Raji (cell line): ENCODE data around the gene NR6A1.

Experiments used
- POLR2A ChIP-seq: IDR thresholded peaks from 2 replicates; pipeline ENCODE4 v1.6.1; 2011; ENCODE audit warnings: low read depth, low read length, control low read depth; ENCODE audit not compliant: insufficient read depth

The NR6A1 gene

DNA sequence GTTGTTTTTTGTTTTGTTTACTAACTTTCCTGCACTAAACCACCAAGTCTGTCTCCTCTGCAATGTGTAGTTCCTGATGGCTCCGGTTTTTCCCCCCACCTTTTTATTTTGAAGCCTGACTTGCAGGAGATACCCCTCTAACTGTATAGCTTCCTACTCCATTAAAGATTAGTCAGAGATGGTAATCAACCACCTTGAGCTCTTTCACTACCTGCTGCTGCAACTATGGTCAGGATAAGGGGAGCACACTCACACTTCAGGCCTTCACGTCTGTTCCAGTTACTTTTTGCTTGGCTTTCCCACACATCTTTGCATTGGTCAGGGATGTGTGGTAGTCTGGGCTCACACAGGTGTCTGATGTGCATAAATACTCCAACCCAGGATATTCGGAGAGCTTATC lies 63.4 kb downstream of the NR6A1 start:
- no peak for TF ChIP-seq POLR2A

DNA sequence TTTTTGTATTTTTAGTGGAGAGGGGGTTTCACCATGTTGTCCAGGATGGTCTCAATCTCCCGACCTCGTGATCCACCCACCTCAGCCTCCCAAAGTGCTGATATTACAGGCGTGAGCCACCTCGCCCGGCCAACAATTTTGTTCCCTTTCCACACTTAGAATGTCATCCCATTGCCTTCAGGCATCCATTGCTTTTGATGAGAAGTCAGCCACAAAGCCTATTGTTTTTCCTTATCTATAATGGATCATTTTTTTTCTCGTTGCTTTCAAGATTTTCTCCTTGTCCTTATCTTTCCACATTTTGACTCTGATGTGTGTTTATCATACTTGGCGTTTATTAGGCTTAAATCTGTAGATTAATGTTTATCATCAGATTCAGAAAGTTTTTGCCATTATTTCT lies 64.4 kb downstream of the NR6A1 start:
- no peak for TF ChIP-seq POLR2A

DNA sequence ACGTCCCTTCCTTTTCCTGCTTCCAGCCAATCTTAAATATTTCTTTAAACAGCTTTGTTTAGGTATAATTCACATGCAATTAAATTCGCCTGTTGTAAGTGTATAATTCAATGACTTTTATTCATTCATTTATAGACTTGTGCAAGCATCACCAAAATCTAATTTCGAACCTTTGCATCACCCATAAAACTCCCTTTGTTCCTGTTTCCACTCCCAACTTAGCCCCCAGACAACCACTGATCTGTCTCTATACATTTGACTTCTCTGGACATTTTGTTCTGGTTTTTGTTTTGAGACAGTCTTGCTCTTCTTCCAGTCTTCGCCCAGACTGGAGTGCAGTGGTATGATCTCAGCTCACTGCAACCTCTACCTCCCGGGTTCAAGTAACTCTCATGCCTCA lies 71.5 kb downstream of the NR6A1 start:
- TF ChIP-seq POLR2A, result no peak

DNA sequence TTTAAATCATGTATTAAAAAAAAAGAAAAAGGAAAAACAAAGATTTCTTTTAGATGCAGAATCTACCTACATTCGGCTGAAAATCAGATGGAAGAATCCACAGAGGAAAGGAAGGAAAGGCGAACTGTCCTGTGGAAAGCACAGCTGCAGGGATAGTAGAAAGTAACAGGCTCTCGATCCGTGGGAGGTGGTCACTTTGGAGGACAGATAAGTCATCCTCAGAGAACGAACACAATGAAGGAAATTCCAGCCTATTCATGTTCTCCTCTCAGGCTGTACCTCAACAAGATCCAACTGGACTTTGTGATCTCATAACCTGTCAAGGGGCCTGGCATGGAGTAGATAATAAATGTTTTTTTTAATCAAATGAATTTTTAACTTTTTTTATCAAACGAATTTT lies 72.8 kb downstream of the NR6A1 start:
- no peak for TF ChIP-seq POLR2A

DNA sequence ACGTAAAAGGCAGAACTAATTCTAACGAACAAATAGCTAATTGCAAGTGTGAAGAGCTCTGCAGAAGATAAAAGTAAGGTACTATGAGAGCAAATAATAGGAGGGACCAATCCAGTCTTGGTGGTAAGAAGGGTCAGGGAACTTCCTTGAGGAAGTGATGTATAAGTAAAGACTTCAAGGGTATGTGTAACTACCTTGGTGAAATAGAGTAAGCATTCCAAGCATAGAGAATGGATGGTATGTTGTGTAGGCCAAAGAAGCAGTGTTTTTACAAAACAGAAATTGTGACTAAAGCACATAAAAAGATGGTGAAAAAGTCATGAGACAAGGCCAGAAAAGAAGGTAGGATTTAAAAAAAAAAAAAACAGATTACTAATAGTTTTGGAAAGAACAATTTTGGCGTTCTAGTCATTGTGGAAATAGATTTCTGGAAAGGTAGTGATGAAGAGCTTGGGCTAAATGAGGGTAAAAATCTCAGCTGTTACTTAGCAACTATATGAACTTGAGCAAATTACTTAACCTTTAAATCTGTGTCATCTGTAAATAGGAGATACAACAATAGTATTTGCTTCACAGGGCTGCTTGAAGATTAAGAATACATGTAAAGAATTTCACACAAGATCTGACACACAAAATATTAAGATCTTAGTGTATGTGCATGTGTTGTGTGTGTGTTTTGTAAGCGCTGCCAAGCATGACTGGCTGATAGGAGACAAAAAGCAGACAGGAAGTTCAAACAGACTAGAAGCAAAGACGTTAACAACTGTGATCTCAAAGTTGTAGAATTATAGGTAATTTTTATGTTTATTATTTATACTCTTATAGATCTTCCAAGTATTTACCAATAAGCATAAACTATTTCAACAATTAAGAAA lies 73.5 kb downstream of the NR6A1 start:
- TF ChIP-seq POLR2A, result no peak

DNA sequence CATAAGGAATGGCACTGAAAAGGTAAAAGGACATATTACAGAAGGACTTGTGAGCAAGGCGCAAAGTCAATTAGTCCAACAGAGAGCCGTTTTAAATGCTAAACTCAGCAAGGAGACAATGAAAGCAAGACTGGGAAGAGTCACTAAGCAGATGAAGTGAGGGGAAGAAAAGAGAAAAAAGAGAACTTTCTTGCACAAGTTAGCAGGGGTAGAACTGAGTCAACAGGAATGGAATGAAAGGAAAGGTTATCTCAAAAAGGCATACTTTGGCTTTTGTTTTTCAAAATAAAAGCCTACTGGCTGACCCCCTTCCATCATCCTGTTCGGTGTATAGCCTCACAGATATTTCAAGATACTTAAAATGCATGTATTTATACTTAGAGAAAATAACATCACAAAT lies 75.0 kb downstream of the NR6A1 start:
- no peak for TF ChIP-seq POLR2A

DNA sequence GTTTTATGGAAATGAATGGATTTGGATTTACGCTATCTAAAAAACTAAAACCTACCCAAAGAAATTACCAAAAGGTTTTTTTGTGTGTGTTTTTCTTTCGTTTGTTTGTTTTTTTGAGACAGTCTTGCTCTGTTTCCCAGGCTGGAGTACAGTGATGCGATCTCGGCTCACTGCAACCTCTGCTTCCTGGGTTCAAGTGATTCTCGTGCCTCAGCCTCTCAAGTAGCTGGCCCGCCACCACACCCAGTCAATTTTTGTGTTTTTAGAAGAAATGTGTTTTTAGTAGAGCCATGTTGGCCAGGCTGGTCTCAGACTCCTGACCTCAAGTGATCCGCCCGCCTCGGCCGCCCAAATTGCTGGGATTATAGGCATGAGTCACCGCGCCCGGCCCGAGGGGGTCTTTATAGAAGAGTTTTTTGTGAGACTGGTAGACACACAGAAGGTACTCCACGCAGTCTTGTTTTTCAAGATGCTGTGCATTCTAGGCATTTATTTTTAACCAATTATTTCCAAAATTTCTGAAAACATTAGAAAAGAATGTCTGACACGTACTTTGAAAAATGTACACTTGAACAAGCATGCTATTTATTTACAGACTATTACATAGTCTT lies 75.7 kb downstream of the NR6A1 start:
- TF ChIP-seq POLR2A, result no peak

DNA sequence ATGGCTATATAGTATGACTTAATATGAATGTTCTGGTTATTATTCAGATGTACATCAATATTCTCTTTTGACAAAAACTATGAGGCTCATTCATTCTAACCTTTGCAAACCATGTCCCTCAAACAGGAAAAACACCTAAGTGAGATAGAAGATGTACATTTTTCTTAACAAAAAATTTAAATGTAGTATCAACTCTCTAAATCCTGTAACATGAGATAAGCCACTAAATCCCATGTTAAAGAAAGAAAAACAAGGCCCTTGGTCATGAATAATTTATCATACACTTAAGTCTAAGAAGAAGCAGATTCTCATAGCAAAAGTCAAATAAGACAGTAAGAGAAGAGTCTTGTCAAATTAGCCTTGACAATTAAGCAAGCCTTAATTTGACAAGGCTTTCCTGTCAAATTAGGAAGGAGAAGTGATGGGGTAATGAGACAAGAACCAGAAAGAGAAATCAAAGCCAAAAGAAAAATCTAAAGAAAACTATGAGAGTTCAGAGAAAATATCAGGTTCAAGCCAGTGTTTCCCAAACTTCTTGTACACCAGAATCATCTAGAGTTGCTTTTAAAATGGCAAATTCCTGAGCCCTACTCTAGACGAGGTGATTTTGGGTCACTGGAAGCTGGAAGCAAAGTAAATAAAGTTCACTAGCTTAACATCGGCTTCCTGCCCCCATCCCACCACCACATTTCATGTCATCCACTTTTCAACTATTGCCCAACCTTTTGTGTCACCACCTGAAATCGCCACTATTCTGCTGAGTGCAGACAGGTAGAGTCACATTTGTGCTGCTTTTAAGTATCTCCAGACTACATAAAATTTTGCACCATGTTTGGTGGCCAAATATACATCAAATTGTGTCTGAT lies 76.5 kb downstream of the NR6A1 start:
- no peak for TF ChIP-seq POLR2A

DNA sequence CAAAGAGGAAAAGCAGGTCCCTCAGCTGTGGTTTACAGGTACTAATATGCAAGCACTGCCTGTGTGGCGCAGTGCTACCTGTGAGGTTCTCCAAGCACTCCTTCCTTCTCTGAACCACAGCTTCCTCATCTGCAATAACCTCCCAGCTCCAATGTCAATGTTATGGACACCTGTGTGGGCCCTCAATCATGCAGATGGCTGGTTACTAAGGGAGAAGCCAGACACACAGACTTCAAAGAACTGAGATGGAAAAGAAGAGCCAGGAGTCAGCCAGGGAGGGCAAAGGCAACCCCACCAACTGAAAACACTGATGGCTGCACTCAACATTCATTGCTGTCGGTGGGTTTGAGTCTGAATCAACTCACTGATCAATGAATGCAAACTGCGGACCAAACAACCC lies 77.7 kb downstream of the NR6A1 start:
- no peak for TF ChIP-seq POLR2A

DNA sequence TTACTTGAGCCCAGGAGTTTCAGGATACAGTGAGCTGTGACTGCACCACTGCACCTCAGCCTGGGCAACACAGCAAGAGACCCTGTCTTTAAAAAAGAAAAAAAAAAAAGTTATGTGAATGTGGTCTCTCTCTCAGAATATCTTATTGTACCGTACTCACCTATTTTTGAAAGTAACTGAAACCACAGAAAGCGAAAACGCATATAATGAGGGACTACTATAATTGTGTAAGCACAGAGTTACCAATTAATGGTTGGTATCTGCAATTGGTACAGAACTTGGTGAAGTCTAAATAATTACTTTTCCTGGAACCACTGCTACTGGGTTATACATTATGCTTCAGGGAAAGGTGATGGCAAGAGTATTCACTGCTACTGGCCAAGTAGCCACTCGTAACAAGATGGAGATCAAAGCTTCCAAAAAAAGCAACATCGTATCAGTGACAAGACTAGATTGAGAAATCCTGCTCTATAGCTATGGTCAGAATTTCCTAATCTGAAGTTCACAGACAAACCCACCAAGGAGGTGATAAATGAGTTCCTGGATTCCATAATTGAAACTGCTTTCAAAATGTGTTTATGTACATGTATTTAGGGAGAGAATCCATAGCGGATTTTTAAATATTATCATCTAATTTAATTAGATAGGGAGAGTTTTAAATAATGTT lies 82.7 kb downstream of the NR6A1 start:
- TF ChIP-seq POLR2A, result no peak

DNA sequence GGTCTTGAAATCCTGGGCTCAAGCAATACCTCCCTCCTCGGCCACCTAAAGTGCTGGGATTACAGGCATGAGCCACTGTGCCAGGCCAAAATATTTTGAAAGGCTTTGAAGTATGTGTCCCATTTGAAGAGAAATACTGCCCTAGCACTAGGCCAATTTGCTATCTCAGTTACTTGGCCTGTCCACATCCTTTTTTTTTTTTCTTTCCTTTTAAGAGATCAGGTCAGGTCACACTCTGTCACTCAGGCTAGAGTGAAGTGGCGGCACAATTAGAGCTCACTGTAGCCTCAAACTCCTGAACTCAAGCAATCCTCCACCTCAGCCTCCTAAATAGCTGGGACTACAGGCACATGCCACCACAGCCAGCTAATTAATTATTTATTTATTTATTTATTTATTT lies 84.2 kb downstream of the NR6A1 start:
- TF ChIP-seq POLR2A, result no peak

DNA sequence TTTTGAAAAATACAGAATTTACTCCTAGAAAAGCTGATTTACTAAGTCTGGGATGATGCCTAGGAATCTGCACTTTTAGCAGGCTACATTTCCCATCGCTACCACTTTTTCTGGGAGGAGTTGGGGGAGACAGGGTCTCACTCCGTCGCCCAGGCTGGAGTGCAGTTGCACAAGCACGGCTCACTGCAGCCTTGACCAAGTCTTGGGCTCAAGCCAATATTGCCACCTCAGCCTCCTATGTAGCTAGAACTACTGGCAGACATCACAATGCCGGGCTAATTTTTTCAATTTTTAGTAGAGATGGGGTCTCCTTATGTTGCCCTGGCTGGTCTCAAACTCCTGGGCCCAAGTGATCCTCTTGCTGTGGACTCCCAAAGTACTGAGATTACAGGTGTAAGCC lies 85.9 kb downstream of the NR6A1 start:
- no peak for TF ChIP-seq POLR2A

DNA sequence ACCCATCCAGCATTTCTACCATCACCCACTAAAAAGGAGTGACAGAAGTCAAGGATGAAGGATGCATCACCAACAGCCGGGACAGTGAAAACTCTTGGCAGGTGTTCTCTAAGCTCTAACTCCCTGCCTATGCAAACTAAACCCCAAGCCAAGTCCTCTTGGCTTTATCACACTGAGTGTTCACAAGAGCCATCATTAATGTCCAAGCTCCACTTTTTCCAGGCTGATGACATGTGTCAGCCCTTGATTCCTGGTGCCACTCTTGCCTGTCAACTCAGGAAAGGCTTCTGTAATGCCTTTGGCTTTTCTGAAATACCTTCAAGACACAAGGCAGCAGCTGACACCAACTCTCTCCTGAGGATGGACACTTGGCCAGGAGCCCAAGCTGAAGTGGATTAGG lies 86.9 kb downstream of the NR6A1 start:
- TF ChIP-seq POLR2A, result no peak

DNA sequence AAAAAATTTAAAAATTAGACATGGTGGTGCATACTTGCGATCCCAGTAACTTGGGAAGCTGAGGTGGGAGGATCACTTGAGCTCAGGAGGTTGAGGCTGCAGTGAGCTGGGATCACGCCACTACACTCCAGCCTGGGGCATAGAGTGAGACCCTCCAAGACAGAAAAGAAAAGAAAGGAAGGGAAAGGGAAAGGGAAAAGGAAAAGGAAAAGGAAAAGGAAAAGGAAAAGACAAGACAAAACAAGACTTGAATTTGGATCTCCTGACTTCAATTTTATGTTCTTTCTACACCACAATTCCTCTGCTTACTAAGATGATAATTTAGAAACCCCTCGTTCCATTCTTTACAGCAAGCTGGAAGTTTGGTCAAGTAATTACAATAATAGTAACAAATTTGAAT lies 88.1 kb downstream of the NR6A1 start:
- TF ChIP-seq POLR2A, result no peak

DNA sequence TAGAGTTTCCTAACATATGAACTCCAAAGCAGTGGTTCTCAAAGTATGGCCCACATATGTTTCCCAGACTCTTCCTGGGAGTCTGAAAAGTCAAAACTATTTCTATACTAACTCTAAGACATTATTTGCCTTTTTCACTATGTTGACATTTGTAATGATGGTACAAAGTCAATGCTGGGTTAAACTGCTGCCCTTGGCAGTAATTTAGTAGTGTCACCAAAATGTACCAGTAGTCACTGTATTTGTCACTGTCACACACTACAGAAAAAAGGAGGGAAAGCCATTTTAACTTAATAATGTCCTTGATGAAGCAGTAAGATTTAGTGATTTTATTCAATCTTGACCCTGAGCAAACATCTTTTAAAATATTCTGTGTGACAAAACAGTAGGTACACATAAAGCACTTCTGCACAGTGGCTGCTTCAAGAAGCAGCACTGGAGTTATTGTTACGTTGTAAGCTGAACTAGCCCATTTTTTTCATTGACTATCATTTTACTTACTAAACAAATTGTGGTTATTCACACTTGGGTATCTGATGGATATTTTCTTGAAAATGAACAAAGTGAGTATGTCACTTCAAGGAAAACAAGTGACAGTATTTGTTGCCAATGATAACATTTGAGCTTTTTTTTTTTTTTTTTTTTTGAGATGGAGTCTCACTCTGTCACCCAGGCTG lies 90.3 kb downstream of the NR6A1 start:
- TF ChIP-seq POLR2A, result no peak
